ENCODE results near the gene ZNF444.

GRCh38 chr19:56110515-56111448 is 30.3 kb upstream of the ZNF444 start:
- TF ChIP-seq POLR2A (IDR thresholded peaks at IDR 0.05): no peak
- TF ChIP-seq, protein P1, sequence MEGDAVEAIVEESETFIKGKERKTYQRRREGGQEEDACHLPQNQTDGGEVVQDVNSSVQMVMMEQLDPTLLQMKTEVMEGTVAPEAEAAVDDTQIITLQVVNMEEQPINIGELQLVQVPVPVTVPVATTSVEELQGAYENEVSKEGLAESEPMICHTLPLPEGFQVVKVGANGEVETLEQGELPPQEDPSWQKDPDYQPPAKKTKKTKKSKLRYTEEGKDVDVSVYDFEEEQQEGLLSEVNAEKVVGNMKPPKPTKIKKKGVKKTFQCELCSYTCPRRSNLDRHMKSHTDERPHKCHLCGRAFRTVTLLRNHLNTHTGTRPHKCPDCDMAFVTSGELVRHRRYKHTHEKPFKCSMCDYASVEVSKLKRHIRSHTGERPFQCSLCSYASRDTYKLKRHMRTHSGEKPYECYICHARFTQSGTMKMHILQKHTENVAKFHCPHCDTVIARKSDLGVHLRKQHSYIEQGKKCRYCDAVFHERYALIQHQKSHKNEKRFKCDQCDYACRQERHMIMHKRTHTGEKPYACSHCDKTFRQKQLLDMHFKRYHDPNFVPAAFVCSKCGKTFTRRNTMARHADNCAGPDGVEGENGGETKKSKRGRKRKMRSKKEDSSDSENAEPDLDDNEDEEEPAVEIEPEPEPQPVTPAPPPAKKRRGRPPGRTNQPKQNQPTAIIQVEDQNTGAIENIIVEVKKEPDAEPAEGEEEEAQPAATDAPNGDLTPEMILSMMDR (IDR thresholded peaks at IDR 0.05 in 4 of 5, conservative IDR thresholded peaks at IDR 0.05 in 1 of 5): no peak

Data from gastrocnemius medialis (tissue), 4 donors.